A549 (cell line): ENCODE data around the gene DTWD2.

Experiments
- EP300 ChIP-seq, 2 experiments: fragments of >200 bp; sonication (Bioruptor Twin); formaldehyde crosslinking; IDR thresholded peaks; 2 replicates in 1 of 2; 3 replicates in 1 of 2; pipeline ENCODE4 v1.6.1; 2016 to 2017
- NR3C1 ChIP-seq: fragments of >200 bp; sonication (Bioruptor Twin); formaldehyde crosslinking; IDR thresholded peaks from 3 replicates; pipeline ENCODE4 v1.6.1; 2017
- POLR2A ChIP-seq: IDR thresholded peaks from 2 replicates; pipeline ENCODE4 v1.6.1; 2012; ENCODE audit warnings: mild to moderate bottlenecking, low read length
- RAD21 ChIP-seq, 2 experiments: fragments of >200 bp in 1 of 2; sonication (Bioruptor Twin) in 1 of 2; formaldehyde crosslinking in 1 of 2; IDR thresholded peaks in 1 of 2; conservative IDR thresholded peaks in 1 of 2; 2 replicates in 1 of 2; 3 replicates in 1 of 2; pipeline ENCODE4 v1.6.1; 2012 to 2018; ENCODE audit warnings: inconsistent platforms in 1 of 2
- SMC3 ChIP-seq: fragments of >200 bp; sonication (Bioruptor Twin); formaldehyde crosslinking; IDR thresholded peaks from 3 replicates; pipeline ENCODE4 v1.6.1; 2018; ENCODE audit warnings: inconsistent platforms
- TF ChIP-seq, protein P1 (sequence below): fragments of >200 bp; sonication (Bioruptor Twin); formaldehyde crosslinking; IDR thresholded peaks from 3 replicates; pipeline ENCODE4 v1.5.1; 2016
- TF ChIP-seq, protein P2 (sequence below): IDR thresholded peaks from 2 replicates; pipeline ENCODE4 v1.6.1; 2012

GRCh38 chr5:118802335-118802734 is 186.0 kb downstream of the DTWD2 start:
- TF ChIP-seq, protein P1, sequence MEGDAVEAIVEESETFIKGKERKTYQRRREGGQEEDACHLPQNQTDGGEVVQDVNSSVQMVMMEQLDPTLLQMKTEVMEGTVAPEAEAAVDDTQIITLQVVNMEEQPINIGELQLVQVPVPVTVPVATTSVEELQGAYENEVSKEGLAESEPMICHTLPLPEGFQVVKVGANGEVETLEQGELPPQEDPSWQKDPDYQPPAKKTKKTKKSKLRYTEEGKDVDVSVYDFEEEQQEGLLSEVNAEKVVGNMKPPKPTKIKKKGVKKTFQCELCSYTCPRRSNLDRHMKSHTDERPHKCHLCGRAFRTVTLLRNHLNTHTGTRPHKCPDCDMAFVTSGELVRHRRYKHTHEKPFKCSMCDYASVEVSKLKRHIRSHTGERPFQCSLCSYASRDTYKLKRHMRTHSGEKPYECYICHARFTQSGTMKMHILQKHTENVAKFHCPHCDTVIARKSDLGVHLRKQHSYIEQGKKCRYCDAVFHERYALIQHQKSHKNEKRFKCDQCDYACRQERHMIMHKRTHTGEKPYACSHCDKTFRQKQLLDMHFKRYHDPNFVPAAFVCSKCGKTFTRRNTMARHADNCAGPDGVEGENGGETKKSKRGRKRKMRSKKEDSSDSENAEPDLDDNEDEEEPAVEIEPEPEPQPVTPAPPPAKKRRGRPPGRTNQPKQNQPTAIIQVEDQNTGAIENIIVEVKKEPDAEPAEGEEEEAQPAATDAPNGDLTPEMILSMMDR, result no peak
- TF ChIP-seq POLR2A (no peak), EP300 (IDR thresholded peaks at IDR 0.05) (no peak), RAD21 (conservative IDR thresholded peaks at IDR 0.05 in 1 of 2, IDR thresholded peaks at IDR 0.05 in 1 of 2) (no peak), NR3C1 (no peak), SMC3 (no peak)
- TF ChIP-seq, protein P2, sequence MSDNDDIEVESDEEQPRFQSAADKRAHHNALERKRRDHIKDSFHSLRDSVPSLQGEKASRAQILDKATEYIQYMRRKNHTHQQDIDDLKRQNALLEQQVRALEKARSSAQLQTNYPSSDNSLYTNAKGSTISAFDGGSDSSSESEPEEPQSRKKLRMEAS, result no peak
